ENCODE results near the gene PRPH2. TPM values are rescaled to one million over a fixed set of nuclear protein-coding genes. Genes with fewer than 3 reads are reported as not detected.
A peak's percentile ranks its signal among the peaks of the same experiment; 100 is the strongest.
"Not testable (repeated sequence)": the region's sequence is repeated elsewhere in the genome, so short reads cannot be mapped to it uniquely, and the experiment has no call there.

Gene PRPH2
- total RNA-seq, 2 donors from 2014 or later = 0.10 TPM; not detected in 1

GRCh38 chr6:42748203-42748898, 26.0 kb upstream of the PRPH2 start:
- H3K36me3 Mint-ChIP-seq = peaks cover 6% of the 10 kb centered on the region
- no peaks in the 10 kb centered on the region for H3K27me3 Mint-ChIP-seq
- ATAC-seq = no peak
- no peak for DNase-seq (ENCODE audit: low spot score)
- no peaks in the 10 kb centered on the region for H3K9me3 Mint-ChIP-seq
- H3K27ac Mint-ChIP-seq = no peak overlapping the region
- H3K4me1 Mint-ChIP-seq (ENCODE audit: low read depth in 2 of 2) = peaks cover 19 to 24% of the 10 kb centered on the region in 2 donors
- peak overlapping the region; percentile 21 for H3K4me3 Mint-ChIP-seq

- H3K36me3 Mint-ChIP-seq = peaks cover 13% of the 10 kb centered on the region
- H3K27ac Mint-ChIP-seq = peak overlapping the region; percentile 98 to 99
- ATAC-seq (peak; percentile 75 to 77), DNase-seq (ENCODE audit: low spot score) (peak; percentile 87)
- no peaks in the 10 kb centered on the region for H3K9me3 Mint-ChIP-seq
- H3K4me1 Mint-ChIP-seq (ENCODE audit: low read depth in 2 of 2) = peaks cover 22 to 24% of the 10 kb centered on the region in 2 donors
- H3K27me3 Mint-ChIP-seq = no peaks in the 10 kb centered on the region
- H3K4me3 Mint-ChIP-seq = peak overlapping the region; percentile 97
These were observed 24.3 kb upstream of the PRPH2 start for GRCh38 chr6:42746463-42747391.

GRCh38 chr6:42745640-42746462, 23.5 kb upstream of the PRPH2 start, which contains the start of gene TBCC:
TSS of gene TBCC (minus strand) at chr6:42746103. CDS start at chr6:42746073, 30 bp downstream.
- Mint-ChIP-seq H3K4me3 (peak within 1 kb of the TSS; percentile 97), H3K9me3 (no peaks in the 10 kb centered on the region), H3K36me3 (peaks cover 13% of the 10 kb centered on the region), H3K27ac (peak within 1 kb of the TSS; percentile 98 to 99), H3K27me3 (no peaks in the 10 kb centered on the region), H3K4me1 (ENCODE audit: low read depth in 2 of 2) (peaks cover 22 to 24% of the 10 kb centered on the region in 2 donors)
- peak; percentile 91 to 93 for ATAC-seq
- peak; percentile 96 for DNase-seq (ENCODE audit: low spot score)

- peaks cover 22 to 24% of the 10 kb centered on the region in 2 donors for H3K4me1 Mint-ChIP-seq (ENCODE audit: low read depth in 2 of 2)
- peak overlapping the region; percentile 98 to 99 for H3K27ac Mint-ChIP-seq
- H3K4me3 Mint-ChIP-seq = peak overlapping the region; percentile 97
- H3K27me3 Mint-ChIP-seq = no peaks in the 10 kb centered on the region
- H3K9me3 Mint-ChIP-seq = no peaks in the 10 kb centered on the region
- DNase-seq (ENCODE audit: low spot score) (peak; percentile 80), ATAC-seq (peak in 1 of 2 donors; percentile 2)
- peaks cover 13% of the 10 kb centered on the region for H3K36me3 Mint-ChIP-seq
These were observed 22.8 kb upstream of the PRPH2 start for GRCh38 chr6:42745083-42745639.

GRCh38 chr6:42744351-42744893, 22.0 kb upstream of the PRPH2 start:
- peak overlapping the region; percentile 97 for H3K4me3 Mint-ChIP-seq
- H3K27ac Mint-ChIP-seq = peak overlapping the region in 1 of 2 donors; percentile 98
- no peak for ATAC-seq

GRCh38 chr6:42742116-42742894, 19.9 kb upstream of the PRPH2 start:
- Mint-ChIP-seq H3K4me3 (peak overlapping the region; percentile 48), H3K27ac (no peak overlapping the region), H3K27me3 (no peaks in the 10 kb centered on the region), H3K9me3 (no peaks in the 10 kb centered on the region), H3K4me1 (ENCODE audit: low read depth in 2 of 2) (peaks cover 11 to 12% of the 10 kb centered on the region in 2 donors), H3K36me3 (peaks cover 13% of the 10 kb centered on the region)
- ATAC-seq = no peak
- no peak for DNase-seq (ENCODE audit: low spot score)

More at GRCh38 chr6:42744351-42744893, 22.0 kb upstream of the PRPH2 start:
- Mint-ChIP-seq H3K4me1 (ENCODE audit: low read depth in 2 of 2) (peaks cover 22 to 24% of the 10 kb centered on the region in 2 donors), H3K27me3 (no peaks in the 10 kb centered on the region), H3K36me3 (peaks cover 13% of the 10 kb centered on the region), H3K9me3 (no peaks in the 10 kb centered on the region)
- no peak for DNase-seq (ENCODE audit: low spot score)

- H3K27me3 Mint-ChIP-seq = no peaks in the 10 kb centered on the region
- no peaks in the 10 kb centered on the region for H3K9me3 Mint-ChIP-seq
- peaks cover 7 to 9% of the 10 kb centered on the region in 2 donors for H3K4me1 Mint-ChIP-seq (ENCODE audit: low read depth in 2 of 2)
- H3K27ac Mint-ChIP-seq = no peak overlapping the region
- no peak for DNase-seq (ENCODE audit: low spot score)
- peaks cover 10% of the 10 kb centered on the region for H3K36me3 Mint-ChIP-seq
- ATAC-seq = no peak
- H3K4me3 Mint-ChIP-seq = no peak overlapping the region
These were observed 18.3 kb upstream of the PRPH2 start for GRCh38 chr6:42740725-42741124.

GRCh38 chr6:42735976-42736375, 13.6 kb upstream of the PRPH2 start:
- ATAC-seq (no peak), DNase-seq (ENCODE audit: low spot score) (no peak)
- Mint-ChIP-seq H3K27ac (no peak overlapping the region), H3K4me3 (no peak overlapping the region), H3K4me1 (ENCODE audit: low read depth in 2 of 2) (no peaks in the 10 kb centered on the region), H3K27me3 (no peaks in the 10 kb centered on the region), H3K36me3 (no peaks in the 10 kb centered on the region), H3K9me3 (no peaks in the 10 kb centered on the region)

- not testable (repeated sequence) for DNase-seq (ENCODE audit: low spot score); H3K4me1 Mint-ChIP-seq (ENCODE audit: low read depth in 2 of 2); H3K36me3 Mint-ChIP-seq; H3K27me3 Mint-ChIP-seq; ATAC-seq; H3K4me3 Mint-ChIP-seq; H3K27ac Mint-ChIP-seq; H3K9me3 Mint-ChIP-seq
These were observed 11.6 kb upstream of the PRPH2 start for GRCh38 chr6:42733867-42734481.

- Mint-ChIP-seq H3K4me3 (no peak overlapping the region), H3K27me3 (peaks cover 0 to 2% of the 10 kb centered on the region in 2 donors), H3K4me1 (ENCODE audit: low read depth in 2 of 2) (peaks cover 12 to 23% of the 10 kb centered on the region in 2 donors), H3K27ac (no peak overlapping the region), H3K36me3 (no peaks in the 10 kb centered on the region), H3K9me3 (no peaks in the 10 kb centered on the region)
- no peak for ATAC-seq
- DNase-seq (ENCODE audit: low spot score) = no peak
These were observed 7.3 kb upstream of the PRPH2 start for GRCh38 chr6:42729731-42730130.

GRCh38 chr6:42727627-42728026, 5.2 kb upstream of the PRPH2 start:
- H3K4me1 Mint-ChIP-seq (ENCODE audit: low read depth in 2 of 2) = peaks cover 12 to 23% of the 10 kb centered on the region in 2 donors
- ATAC-seq (no peak), DNase-seq (ENCODE audit: low spot score) (no peak)
- H3K36me3 Mint-ChIP-seq = no peaks in the 10 kb centered on the region
- peak overlapping the region; percentile 87 for H3K4me3 Mint-ChIP-seq
- H3K27ac Mint-ChIP-seq = peak overlapping the region; percentile 85 to 97
- H3K9me3 Mint-ChIP-seq = no peaks in the 10 kb centered on the region
- peaks cover 0 to 5% of the 10 kb centered on the region in 2 donors for H3K27me3 Mint-ChIP-seq

- no peak for DNase-seq (ENCODE audit: low spot score)
- no peaks in the 10 kb centered on the region for H3K9me3 Mint-ChIP-seq
- H3K4me1 Mint-ChIP-seq (ENCODE audit: low read depth in 2 of 2) = peaks cover 12 to 23% of the 10 kb centered on the region in 2 donors
- H3K27ac Mint-ChIP-seq = peak overlapping the region; percentile 85 to 97
- ATAC-seq = peak; percentile 38 to 51
- peak overlapping the region; percentile 87 for H3K4me3 Mint-ChIP-seq
- H3K36me3 Mint-ChIP-seq = no peaks in the 10 kb centered on the region
- H3K27me3 Mint-ChIP-seq = peaks cover 0 to 5% of the 10 kb centered on the region in 2 donors
These were observed 4.8 kb upstream of the PRPH2 start for GRCh38 chr6:42727087-42727611.
